GM19099 (cell line): ENCODE results near the gene ARFRP1.

Experiments
- POLR2A ChIP-seq: IDR thresholded peaks from 3 replicates; pipeline ENCODE4 v1.6.1; 2011; ENCODE audit warnings: low read depth; ENCODE audit not compliant: insufficient read length; ENCODE audit errors: extremely low read depth

The ARFRP1 gene

DNA sequence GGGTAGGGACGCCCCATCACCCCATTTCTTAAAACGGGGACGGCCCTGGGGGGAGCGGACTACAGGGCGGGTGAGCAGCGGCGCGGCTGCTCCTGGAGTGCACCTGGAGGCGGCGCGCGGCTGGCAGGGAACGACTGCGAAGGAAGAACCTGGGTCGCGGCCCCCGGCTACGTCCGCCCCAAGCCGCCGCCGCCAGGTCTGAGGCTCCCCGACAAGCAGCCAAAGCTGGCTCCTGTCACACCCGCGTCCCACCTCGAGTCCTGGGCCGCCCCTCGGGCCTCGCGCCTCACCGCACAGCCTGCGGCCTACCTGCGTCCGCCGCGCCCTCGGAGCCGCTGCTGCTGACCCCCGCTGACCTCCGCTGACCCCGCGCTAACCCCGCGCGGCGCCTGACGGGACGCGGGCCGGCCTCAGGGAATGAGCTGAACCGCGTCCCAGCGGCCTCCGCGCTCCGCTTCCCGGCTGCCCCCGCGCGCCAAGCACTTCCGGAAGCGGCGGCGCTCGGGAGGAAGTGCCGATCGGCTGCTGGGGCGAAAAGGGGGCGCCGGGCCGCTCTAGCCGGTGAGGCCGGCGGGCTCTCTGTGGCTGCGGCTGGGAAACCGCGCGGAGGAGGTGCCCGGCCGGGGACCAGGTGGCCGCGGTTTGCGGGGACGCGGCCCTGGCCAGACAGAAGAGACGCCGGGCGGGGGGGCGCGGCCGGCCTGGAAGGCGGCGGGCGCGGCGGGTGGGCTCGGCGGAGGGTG, at the start of gene ARFRP1, which contains the start of gene ZGPAT:
ARFRP1 (minus strand) TSS at position 419 of the 743 bp plus-strand sequence. CDS start 885 bp downstream, outside the sequence.
ZGPAT (plus strand) TSS at position 482 of the 743 bp plus-strand sequence. CDS start 542 bp downstream, outside the sequence.
- peak; percentile 70 for TF ChIP-seq POLR2A

GRCh38 chr20:63756648-63756991, 48.8 kb upstream of the ARFRP1 start:
- no peak for TF ChIP-seq POLR2A

- no peak for TF ChIP-seq POLR2A
Measured at GRCh38 chr20:63755933-63756647, 48.3 kb upstream of the ARFRP1 start.

GRCh38 chr20:63754008-63754407, 46.2 kb upstream of the ARFRP1 start:
- no peak for TF ChIP-seq POLR2A

- TF ChIP-seq POLR2A, result no peak
Measured at GRCh38 chr20:63753381-63753780, 45.6 kb upstream of the ARFRP1 start.

DNA sequence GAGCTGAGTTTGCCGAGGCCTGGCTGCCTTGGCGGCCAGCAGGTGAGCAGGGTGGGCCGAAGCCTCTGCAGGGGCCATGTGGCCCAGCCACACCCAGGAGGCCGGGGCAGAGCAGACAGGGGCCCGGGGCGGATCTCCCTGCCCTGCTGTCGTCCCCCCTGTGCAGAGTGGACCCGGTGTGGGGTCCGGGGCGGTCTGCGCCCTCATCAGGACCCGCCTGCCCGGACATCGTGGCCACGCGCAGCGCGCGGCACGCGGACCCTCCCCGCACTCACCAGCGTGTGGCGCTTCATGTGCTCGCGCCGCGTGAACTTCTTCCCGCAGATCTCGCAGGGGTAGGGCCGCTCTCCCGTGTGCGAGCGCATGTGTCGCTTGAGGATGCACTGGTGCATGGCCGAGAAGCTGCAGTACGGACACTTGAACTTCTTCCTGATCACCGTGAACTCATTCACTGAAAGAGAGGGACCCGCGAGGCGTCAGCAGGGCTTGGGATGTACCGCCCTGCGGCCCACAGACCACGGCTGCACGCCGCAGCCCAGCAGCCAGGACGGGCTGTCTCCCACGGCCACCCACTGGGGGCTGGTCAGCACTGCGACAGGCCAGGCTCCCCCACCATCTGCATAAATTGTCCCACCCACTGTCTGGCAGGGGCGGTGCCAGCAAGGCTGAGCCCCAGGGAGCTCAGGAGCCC, 44.8 kb upstream of the ARFRP1 start:
- TF ChIP-seq POLR2A, result no peak

GRCh38 chr20:63751471-63752271, 43.9 kb upstream of the ARFRP1 start:
- no peak for TF ChIP-seq POLR2A

DNA sequence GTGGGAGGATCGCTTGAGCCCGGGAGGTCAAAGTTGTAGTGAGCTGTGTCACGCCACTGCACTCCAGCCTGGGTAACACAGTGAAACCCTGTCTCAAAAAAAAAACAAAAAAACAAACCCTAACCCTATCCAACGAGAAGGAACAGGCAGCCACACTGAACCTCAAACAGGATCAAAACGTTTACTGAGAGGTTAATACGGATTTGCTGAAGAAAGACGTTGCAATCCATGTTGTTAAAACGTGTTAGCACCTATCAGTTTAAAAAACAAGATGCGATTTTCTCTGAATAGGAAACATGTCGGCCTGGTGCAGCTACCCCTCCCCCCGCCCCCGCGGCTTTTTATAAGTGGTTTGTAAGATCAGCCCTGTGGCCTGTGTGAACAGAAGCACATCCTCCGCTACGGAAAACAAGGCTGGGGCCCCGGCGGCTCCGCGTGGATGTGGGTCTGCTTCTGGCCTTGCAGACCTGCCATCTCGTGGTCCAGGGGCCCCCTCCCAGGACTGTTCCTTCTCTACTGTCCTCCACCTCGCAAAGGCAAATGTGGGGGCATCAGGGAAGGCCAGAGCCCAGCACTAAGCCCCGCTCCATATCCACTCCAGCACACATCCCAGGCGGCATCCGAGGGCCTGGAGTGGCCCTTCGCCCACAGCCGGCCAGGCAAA, 43.2 kb upstream of the ARFRP1 start:
- TF ChIP-seq POLR2A, result no peak

DNA sequence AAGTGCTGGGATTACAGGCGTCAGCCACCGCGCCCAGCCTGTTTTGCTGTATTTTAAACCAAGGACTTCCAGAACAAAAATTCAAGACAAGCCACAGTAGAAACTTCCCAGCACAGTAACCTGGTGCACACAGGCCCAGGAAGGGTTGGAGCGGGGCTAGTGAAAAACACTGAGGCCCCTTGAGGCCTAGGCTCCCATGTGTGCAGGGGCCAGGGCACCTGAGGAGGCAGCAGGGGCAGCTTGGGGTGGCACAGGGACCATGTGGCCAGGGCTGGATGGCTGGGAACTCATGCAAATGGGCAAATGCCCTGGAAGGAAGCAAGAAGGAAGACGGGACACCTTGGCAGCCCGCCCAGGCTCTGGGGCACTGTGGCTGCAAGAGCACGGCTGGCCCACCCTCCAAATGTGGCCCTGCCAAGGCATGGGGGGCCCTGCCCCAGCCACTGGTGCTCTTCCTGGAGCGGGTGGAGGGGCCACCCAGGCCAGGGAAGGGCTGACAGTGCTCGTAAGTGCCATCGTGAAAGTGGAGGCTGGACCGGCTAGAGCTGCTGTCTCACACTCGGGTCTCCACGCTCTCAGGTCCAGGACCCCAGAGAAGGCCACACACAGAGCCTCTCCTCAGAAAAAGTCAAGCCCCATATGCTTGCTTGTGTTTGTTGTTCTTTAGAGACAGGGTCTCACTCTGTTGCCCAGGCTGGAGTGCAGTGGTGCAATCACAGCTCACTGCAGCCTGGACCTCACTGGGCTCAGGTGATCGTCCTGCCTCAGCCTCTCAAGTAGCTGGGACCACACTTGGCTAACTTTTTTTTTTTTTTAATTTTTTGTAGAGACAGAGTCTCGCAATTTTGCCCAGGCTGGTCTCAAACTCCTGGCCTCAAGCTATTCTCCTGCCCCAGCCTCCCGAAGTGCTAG, 42.1 kb upstream of the ARFRP1 start:
- TF ChIP-seq POLR2A, result no peak

DNA sequence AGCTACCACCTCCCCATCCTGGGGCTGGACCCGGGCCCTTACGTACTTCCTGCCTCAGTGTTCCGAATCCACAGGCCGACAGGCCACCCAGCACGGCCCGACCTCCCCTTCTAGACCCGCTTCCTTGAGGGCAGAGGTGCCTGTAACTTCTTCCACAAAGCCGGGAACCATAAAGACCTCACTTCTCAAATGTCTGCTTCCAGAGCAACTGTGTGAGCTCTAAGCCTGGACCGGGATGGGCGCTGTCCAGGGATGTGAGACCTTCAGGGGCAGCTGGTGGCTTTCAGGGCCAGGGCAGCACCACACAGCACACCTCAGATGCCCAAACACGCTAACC, 41.1 kb upstream of the ARFRP1 start:
- no peak for TF ChIP-seq POLR2A

DNA sequence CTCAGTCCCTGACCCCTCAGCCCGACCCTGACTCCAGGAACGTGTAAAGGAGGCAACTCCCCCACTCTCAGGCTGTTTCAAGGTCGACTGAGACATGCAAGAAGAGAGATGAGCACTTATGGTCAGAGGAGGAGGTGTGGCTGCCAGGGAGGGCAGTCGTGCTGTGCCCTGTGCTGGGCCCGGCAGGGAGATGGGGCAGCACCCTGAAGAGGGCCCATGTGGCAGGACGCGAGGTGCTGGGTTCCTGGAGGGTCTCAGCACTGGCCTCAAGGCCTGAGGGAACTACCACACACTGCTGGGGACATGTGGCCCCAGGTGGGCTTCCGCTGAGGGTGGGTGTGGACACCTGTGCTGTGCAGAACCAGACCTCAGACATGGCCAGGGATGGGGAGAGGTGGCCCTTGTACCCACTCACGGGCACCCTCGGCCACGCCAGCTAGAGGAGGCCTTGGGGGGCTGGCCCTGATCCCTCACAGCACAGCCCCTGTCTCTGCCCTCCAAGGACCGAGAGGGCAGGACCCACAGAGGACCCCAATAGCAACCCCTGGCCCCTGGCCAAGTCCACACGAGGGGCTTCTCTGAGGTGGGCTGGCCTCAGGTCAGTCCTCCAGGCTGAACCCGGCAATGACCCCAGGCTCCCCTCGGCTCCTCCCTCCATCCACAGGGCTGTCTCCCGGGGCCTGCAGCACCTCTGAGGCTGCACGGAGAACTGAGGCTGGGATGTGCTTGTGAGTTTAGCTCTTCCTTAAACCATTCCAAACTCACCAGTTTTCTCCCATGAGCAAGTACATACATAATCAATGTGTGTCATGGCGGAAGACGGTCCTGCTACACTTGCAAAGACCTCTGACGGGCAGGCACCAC, 40.5 kb upstream of the ARFRP1 start:
- TF ChIP-seq POLR2A, result no peak

GRCh38 chr20:63747622-63748069, 39.9 kb upstream of the ARFRP1 start:
- no peak for TF ChIP-seq POLR2A
